Epithelial cell of esophagus (primary cell): Measurements from ENCODE around the gene MBOAT7.
A peak's percentile ranks its signal among the peaks of the same experiment; 100 is the strongest.
"Not testable (repeated sequence)": the region's sequence is repeated elsewhere in the genome, so short reads cannot be mapped to it uniquely, and the experiment has no call there.

ENCODE experiments used
- DNase-seq: peaks from one replicate; pipeline ENCODE4 v3.0.0; 2010; ENCODE audit warnings: low read depth
- H3K4me3 ChIP-seq: 2 replicates; pipeline ENCODE4 v1.5.1; 2011; ENCODE audit warnings: mild to moderate bottlenecking, low read length, control low read depth
- TF ChIP-seq, protein P1 (sequence below): IDR thresholded peaks from 2 replicates; pipeline ENCODE4 v1.5.1; 2011; ENCODE audit warnings: low read depth, mild to moderate bottlenecking, low read length, control low read depth, inconsistent platforms; ENCODE audit not compliant: insufficient read depth; ENCODE audit errors: missing control alignments

The MBOAT7 gene

DNA sequence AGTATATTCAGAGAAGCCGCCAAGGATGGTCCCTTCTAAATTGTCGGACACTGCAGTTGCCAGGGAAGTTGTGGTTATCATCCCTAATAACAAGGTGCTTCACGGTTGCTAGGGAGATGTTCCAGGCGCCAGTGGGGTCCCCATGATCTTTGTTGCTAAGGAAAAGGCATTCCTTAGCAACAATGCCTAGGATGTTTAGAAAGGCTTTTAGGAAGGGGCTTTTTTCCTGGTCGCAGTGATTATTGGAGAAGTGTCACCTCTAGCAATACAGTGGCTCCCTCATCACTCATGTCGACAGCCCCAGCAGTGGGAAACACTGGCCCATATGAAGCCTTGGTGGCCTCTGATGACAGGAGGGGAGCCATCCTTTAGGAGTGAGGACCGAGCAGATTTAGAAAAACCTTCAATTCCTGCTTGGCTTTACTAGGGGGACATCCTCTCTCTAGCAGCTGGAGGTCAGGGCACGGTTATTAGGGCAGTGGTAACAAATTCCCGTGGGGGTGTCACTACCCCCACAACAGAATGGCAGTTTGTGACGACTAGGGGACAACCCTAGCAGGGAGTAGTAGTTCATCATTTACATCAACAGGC, 10.0 kb downstream of the MBOAT7 start:
- H3K4me3 ChIP-seq = no peak overlapping the region
- TF ChIP-seq, protein P1, sequence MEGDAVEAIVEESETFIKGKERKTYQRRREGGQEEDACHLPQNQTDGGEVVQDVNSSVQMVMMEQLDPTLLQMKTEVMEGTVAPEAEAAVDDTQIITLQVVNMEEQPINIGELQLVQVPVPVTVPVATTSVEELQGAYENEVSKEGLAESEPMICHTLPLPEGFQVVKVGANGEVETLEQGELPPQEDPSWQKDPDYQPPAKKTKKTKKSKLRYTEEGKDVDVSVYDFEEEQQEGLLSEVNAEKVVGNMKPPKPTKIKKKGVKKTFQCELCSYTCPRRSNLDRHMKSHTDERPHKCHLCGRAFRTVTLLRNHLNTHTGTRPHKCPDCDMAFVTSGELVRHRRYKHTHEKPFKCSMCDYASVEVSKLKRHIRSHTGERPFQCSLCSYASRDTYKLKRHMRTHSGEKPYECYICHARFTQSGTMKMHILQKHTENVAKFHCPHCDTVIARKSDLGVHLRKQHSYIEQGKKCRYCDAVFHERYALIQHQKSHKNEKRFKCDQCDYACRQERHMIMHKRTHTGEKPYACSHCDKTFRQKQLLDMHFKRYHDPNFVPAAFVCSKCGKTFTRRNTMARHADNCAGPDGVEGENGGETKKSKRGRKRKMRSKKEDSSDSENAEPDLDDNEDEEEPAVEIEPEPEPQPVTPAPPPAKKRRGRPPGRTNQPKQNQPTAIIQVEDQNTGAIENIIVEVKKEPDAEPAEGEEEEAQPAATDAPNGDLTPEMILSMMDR = no peak
- no peak for DNase-seq

- TF ChIP-seq, protein P1 = no peak
- no peak overlapping the region for H3K4me3 ChIP-seq
- no peak for DNase-seq
Measured at GRCh38 chr19:54178581-54179261, 10.7 kb downstream of the MBOAT7 start.

DNA sequence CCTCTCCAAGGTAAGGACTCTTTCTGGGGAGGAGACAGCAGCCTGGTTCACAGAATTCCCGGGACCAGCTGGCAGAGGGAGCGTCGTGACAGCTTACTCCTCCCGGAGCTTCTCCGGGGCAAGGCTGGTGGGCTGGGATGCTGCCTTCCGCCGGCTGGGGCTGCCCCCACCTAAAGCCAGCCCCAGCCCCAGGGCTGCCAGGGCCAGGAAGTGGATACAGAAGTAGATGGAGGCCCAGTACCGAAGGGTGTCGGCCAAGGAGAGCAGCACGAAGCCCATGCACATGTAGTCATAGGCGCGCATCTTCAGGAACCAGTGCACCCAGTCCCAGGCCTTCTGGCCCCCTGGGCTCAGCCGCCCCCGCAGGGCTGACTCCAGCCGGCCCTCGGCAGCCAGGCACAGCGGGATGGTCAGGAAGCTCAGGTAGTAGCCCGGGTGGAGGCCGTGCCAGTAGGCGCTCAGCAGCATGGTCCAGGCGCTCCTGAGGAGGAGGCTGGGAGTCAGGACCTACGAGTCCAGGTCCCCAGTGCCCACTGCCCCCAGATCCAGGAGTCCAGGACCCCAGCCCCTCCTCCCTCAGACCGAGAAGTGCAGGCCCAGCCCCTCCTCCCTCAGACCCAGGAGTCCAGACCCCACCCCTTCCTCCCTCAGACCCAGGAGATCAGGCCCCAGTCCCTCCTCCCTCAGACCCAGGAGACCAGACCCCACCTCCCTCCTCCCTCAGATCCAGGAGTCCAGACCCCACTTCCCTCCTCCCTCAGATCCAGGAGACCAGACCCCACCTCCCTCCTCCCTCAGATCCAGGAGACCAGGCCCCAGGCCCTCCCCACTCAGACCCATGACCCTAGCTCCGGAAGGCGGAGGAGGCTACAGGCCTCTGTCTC, 15.2 kb downstream of the MBOAT7 start:
- DNase-seq = no peak

GRCh38 chr19:54173359-54173699, 16.1 kb downstream of the MBOAT7 start:
- peak; percentile 83 for DNase-seq
- peak overlapping the region; percentile 63 for H3K4me3 ChIP-seq
- TF ChIP-seq, protein P1 = no peak

More for the DNA sequence above, 15.2 kb downstream of the MBOAT7 start:
- H3K4me3 ChIP-seq = no peak overlapping the region
- TF ChIP-seq, protein P1 = no peak

- TF ChIP-seq, protein P1 = peak; percentile 54
- peak; percentile 45 for DNase-seq
- peak within 1 kb of the TSS; percentile 63 for H3K4me3 ChIP-seq
Measured at GRCh38 chr19:54172471-54173358, 16.7 kb downstream of the MBOAT7 start, which contains the start of gene TMC4. TSS of gene TMC4 (minus strand) at chr19:54173160. CDS start at chr19:54173117, 43 bp downstream.

DNA sequence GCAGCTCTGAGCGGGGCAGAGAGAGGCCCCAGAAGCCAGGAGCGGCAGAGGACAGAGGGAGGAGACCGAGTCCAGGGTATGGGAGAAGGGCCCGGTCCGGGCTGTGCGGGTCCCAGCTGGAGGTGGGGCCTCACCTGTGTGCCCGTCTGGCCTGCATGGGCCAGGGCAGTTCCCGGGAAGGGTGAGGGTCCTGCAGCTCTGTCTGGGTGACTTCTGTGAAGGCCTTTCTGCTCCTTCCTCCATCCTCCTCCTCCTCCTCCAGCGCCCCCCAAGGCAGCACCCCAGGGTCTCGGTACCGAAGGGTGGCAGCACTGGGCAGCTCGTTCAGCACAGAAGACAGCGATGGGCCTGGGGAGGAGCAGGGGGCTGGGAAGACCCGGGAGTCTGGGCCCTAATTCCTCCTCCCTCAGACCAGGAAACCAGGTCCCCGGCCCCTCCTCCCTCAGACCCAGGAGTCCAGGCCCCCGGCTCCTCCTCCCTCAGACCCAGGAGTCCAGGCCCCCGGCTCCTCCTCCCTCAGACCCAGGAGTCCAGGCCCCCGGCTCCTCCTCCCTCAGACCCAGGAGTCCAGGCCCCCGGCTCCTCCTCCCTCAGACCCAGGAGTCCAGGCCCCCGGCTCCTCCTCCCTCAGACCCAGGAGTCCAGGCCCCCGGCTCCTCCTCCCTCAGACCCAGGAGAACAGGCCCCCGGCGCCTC, 17.5 kb downstream of the MBOAT7 start:
- peak overlapping the region; percentile 63 for H3K4me3 ChIP-seq
- not testable (repeated sequence) for DNase-seq
